Amygdala (tissue), 56 donors: ENCODE results near the gene EP400.
"Not testable (repeated sequence)": the region's sequence is repeated elsewhere in the genome, so short reads cannot be mapped to it uniquely, and the experiment has no call there.

Experiments used
- DNase-seq, 56 donors: peaks; one replicate each; lab custom pipeline; 2025; lab: John Stamatoyannopoulos, UW

Gene EP400

DNA sequence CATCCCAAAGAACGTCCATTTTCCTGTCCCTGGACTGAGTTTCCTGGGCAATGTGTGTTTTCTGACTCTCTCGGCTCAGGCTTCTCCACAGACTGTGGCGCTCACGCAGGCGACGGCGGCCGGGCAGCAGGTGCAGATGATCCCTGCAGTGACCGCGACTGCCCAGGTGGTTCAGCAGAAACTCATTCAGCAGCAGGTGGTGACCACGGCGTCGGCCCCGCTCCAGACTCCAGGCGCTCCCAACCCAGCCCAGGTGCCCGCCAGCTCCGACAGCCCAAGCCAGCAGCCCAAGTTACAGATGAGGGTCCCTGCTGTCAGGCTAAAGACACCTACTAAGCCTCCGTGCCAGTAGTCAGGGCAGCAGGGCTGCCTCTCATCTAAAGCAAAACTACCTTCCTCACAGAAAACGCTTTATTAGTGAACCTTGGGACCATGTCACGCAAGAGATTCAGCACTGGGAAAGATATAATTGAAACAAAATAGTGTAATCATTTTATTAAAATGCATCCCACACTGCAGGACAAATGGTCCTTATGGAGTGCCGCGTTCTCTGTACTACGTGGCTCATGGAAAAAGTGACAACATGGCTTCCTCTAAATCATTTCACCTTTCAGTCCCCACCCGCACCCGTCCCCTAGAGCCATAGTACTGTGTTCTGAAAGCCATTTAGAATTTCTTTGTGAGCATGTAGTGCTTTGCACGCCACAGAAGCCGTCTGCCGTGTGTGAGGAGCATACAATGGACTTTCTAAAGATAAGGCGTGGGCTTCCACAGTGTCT is 127.8 kb downstream of the EP400 start:
- no peak for DNase-seq

DNA sequence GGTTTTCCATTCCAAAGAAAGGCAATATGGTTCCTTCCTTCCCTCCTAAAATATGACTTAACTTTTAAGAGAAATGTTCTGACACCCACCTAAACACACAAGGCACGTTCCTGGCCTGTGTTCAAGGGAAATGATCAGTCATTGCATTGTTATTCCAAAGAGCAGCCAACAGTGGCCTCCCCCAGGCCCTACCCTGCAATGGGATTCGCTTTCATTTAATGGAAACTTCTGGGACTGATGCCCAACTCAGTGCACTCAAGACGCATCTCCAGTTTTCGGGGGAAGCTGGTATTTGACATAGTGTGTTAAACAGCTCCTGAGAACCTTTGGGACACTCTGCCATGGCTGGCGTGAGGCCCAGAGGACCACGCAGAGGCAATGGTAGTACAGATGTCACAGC is 128.4 kb downstream of the EP400 start:
- peak in 2 of 56 donors; percentile 33 to 36 for DNase-seq

DNA sequence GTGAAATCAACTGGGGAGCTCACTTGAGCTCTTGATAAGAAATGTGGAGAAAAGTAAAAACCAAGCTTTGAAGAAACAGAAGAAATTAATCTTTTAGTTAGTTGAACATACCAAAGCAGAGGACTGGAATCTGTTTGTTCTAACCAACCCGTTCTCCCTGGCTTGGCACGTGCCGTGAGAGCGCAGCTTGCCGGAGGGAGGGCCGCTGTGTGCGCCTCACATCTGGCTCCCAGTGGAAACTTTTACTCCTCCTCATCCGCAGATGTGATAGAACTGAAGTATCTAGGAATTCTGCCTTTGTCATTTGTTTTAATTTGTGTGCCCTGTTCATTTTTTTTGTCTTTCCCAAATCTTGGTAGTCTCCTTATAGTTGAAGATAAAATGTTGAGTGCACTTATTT is 129.5 kb downstream of the EP400 start:
- DNase-seq, result no peak

DNA sequence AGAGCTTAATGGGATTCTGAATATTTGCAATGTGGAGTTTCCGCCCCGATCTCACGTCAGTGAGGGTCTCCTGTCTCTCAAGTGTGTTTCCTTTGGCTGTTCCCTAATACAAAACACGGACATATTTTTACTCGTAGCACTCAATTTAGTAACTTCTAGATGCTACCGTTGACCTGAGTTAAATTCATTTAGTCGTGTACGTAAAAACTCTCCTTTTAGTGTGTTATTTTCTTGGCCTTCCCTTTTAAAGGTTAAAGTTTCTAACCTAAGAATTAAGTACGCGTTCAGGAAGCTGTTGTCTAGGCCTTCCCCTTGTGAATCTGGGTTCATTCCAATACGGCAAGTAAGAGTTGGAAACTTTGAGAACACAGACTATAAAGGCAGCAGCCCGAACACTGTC is 130.0 kb downstream of the EP400 start:
- DNase-seq, result no peak

DNA sequence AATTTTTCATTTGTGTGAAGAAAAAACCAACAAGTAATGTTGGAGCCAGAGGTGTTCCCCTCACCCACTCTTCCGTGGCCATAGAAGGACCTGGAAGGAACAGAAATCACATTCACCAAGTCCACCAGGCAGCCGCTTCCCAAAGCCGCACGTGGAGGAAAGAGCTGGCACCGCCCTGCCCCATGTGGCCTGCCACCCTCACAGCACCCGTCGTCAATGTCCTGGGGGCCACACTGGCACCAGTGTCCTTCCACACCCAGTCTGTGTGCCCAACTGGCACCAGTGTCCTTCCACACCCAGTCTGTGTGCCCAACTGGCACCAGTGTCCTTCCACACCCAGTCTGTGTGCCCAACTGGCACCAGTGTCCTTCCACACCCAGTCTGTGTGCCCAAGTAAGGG is 130.8 kb downstream of the EP400 start:
- not testable (repeated sequence) for DNase-seq

DNA sequence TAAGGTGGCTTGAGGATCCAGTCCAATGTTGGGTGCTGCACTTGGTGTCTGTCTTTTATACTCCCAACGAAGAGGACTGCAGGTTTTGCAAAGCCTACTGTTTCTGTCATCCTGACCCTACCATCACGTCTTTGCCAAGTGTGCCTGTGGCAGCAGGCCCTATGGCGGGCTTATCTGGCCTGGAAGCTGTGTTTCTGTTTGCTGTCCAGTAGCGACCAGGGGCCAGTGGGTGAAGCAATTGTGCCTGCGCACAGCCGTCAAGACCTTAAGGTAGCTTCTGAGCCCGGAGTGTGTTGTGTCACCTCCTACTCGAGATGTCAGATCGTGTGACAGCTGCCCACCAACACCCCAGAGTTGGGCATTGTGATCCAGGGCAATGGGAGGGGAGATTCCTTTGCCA is 131.7 kb downstream of the EP400 start:
- no peak for DNase-seq

DNA sequence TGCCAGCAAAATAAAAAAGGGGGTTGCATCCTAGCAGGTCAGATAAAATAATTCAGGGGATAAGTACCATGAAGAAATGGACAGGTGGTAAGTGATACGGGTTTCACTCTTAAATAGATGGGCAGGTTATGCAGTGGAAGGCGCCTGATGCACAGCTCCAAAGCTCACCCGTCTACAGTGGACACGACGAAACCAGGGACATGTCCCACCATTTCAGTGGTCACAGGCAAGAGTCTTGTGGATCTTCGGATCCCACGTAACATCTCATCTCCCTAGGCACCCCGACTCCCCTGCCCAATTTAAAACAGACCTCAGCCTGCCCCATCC is 133.8 kb downstream of the EP400 start:
- no peak for DNase-seq

DNA sequence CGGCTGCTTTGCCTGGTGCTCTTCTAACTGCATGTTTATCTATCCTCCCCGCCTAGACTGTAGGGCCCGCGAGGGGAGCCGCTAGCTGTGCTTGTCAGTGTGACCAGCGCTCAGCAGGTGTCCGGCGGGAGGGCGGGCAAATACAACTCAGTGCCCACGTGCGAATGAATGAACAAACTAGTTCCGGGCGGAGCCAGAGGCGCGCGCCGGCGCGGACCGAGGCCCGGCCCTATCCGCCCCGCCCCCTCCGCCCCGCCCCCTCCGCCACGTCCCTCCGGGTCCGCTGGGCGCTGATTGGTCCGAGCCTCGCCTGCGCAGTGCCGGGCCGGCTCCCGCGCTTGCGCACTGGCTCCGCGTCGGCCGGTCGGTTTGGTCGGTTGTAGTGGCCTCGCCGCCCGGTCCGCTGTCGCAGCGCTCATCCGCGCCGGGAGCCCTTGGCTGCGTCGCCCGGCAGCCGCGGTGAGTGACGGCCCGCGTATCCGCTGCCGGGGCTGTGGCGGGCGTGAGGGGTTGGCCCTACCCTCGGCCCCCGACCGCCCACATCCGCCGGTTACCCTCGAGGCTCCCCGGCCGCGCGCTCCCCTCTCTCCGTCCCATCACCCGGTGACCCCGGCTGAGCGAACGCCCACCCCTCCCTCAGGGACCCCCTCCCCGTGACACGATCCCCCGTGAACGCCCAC is 134.3 kb downstream of the EP400 start:
- peak; percentile 22 to 93 (median 84) for DNase-seq

DNA sequence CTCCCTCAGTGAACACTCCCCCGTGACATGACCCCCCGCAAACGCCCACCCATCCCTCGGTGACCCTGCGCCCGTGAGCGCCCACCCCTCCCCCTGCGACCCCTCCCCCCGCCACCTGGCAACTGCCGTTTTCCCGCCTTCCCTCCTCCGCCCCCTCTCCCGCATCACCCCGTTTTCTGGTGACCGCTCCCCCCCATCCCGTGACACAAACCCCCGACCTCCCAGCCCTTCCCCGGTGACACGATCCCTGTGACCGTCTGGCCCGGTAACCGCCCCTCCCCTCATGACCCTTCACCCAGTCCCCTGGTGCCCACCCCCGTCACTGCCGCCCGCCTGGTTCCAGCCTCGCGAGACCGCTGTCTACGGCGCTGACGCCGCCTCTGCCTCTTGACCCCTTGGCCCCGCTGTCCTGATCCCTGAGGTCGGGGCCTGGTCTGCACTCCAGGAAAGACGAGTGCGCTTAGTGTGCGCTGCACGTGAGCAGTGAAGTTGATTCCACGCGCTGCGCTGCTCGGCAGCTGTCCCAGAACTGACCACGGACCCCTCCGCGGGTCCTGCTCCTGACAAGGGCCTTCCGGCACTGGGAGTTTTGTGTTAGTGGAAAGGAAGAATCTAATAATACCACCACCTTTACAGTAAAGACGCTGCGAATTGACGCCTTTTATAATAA is 135.0 kb downstream of the EP400 start:
- peak in 4 of 56 donors; percentile 23 to 64 (median 38) for DNase-seq

DNA sequence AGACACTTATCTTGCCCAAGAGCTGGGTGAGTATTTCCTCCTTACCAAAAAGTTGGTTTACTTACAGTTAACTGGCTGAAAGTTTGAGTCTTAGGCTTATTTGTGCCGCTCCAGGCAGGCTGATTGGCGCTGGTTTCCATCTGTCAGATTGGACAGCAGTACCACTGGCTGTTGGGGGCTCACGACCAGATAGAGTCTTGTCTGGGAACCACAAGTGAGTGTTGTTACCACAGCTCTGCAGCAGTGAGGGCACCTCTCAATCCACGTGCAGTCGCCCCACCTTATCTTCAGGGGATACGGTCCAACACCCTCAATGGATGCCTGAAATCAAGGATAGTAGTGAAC is 135.5 kb downstream of the EP400 start:
- no peak for DNase-seq

DNA sequence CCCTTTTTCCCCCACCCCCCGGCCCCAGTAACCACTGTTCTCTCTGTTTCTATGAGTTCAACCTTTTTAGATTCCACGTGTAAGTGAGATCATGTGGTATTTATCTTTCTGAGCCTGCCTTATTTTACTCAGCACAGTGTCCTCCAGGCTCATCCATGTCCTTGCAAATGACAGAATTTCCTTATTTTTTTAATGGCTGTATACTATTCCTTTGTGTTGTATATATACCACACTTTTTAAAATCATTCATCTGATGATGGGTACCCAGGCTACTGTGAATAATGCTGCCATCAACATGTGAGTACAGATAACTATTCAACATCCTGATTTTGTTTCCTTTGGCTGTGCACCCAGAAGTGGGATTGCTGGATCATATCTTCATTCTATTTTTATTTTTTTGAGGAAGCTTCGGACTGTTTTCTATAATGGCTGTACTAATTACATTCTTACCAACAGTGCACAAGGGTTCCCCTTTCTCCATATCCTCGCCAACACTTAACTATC is 139.7 kb downstream of the EP400 start:
- no peak for DNase-seq

DNA sequence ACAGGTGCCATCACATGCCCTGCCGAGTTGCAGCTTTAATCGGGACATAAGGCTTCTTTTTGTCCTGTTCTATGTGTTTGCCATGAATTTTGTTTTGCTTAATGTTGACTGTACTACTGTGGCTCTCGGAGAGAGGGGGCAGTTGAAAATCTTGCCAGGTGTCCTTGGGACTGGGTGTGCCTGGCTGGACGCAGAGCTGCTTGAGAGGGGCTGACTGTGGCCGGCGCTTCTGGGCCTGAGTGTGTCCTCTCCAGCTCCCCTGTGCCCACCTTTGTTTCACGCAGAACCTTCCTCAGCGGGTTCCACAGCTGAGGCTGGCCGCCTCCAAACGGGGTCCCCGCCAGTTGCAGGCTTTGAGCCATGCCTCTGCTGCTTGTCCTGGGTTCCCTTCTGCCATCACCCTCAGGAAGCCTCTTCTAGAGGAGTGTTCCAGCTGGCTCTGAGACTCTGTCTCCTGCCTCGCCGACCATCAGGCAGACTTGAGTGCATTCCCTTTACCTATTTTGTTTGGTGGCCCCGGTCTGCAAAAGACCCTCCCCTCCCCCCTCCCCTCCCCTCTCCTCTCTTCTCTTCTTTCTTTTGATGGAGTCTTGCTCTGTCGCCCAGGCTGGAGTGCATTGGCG is 144.6 kb downstream of the EP400 start:
- no peak for DNase-seq

DNA sequence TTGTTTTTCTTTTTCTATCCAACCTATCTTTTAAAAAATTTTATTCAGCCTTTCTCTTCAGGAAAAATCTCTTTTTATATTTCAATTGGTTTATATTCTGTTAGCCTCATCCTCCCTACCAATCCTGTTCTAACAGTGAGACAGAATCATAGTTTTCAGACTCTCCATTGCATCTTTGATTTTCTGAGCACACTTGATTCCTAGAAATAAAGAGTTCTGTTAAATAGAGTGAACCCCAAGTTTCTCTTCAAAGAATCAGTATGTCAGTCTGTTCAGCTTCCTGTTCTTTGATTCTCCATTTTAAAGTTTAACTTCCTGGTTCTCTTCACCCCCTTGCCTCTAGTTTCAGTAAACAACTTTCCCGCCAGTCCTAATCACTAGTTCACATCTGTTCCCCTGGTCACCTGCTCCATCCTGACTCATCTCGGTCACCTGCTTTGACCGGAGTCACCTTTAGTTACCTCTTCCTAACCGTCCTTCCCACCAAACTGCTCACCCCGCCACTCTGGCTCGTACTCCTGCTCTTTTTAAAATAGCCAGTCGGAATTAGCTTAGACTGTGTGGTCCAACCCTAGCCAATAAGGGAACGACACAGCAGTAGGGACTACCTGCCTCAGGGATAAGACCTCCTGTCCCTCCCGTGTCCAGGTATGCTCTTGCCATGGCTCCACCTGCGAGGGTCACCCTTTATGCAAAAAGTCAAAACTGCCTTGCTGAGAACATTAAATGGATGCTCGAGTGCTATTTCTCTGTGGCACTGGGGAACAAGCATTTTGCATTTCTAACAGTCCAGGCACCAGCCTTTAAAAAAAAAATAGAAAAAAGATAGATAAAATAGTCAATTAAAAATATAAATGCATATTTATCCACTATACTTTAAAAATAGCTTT is 146.0 kb downstream of the EP400 start:
- no peak for DNase-seq

DNA sequence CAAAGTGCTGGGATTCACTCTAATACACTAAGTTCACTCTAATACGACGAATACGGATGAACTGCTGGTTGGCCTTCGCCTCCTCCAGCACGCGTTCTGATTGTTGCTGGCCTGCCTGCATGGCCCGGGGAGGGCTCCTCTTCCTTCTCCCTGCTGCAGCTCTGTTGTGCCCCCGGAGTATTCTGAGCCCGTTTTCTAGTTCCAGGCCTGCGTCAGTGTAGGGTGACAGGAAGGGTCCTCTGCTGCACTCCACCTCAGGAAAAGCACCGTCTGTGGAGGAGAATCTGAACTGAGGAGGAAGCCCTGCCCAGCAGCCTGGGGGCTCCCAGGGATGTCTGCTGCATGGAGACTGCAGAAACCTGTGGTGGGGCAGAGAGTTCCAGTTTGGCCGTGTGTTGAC is 150.0 kb downstream of the EP400 start:
- no peak for DNase-seq

DNA sequence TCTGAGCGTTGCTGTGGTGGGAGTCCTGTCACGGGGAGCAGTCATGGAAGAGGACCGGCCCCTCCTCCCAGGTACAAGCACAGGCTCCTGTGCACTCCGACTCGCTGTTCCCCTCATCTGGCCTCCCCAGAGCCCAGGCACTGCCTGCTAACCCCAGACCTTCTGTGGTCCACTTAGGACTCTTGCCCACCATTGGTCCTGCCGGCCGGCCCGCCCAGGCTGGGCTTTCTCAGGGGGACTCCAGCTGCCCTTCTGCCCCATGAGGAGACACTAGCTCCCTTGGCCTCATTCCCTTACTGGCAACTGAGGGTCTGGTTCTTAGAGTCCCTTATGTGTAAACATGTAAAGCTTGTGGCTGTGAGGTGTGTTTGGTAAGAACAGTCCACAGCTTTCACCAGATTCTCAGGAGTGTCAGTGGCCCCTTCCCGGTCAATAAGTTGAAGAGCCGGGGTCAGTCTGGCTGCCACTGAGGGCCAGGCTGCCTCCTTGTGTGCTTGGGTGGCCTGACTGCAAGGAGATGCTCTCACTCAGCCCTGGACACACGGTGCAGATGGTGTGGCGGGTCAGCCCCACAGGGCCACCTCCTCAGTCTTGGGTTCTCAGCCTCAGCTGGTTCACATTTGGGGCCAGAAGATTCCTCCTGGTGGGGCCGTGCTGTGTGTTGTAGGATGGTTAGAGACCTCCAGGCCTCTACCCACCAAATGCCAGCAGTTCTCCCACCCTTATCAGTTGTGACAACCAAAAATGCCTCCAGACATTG is 150.7 kb downstream of the EP400 start:
- no peak for DNase-seq

DNA sequence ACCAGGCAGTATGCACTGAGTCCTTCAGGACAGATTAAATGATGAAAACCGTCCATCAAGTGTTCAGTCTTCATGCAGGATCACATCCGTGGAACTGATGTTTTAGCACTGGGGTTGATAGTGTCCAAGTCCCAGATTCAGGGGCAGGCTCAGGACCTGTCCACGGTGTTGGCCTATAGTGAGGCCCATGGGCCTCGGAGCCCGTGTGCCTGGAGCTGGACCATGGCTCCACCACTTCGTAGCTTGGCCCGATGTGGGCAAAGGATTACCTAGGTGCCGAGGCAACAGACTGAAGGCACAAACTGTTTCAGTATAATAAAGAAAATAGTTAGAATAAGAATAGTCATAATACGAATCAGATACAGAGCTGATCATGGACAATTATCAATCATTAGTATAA is 152.6 kb downstream of the EP400 start:
- no peak for DNase-seq

DNA sequence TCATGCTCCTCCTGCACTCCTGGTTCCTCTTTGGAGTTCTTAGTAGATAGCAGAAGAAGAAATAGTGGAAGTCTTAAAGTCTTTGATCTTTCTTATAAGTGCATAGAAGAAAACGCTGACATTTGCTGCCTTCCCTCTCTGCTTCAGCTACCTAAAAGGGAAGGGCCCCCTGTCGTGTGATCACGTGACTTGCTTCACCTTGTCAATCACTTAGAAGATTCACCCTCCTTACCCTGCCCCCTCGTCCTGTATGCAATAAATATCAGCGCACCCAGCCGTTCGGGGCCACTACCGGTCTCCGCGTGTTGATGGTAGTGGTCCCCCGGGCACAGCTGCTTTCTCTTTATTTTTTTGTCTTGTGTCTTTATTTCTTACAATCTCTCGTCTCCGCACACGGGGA is 153.3 kb downstream of the EP400 start:
- not testable (repeated sequence) for DNase-seq

DNA sequence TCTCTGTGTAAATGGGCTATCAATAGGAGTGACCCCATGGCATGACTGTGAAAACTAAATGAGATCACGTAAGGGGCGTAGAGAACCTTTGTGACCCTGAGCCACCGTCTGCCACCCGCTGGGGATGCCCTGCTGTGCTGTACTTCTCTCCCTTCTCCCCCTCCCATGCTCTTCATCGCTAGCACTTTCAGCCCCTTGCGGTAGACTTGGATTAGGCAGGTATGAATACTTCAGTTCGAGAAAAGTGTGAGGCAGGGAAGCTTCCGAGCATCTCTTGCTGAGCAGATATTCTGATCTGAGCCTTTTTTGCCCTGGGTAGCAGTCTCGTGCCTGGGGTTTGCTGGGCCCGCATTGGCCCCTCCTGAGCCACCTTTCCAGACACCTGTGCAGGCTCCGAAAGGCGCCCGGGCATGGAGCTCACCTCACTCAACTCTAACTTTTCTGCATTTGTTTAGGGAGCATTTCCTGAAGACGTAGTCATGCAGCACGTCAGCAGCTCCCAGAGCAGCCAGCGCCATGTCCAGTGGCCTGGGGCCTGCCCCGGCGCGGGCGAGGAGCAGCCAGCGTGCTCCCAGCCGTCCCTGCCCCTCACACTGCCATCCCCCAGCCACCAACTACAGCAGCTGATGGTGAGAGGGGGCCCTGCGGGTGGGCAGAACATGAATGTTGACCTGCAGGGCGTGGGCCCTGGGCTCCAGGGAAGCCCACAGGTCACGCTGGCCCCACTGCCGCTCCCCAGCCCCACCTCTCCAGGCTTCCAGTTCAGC is 154.0 kb downstream of the EP400 start:
- DNase-seq, result no peak

DNA sequence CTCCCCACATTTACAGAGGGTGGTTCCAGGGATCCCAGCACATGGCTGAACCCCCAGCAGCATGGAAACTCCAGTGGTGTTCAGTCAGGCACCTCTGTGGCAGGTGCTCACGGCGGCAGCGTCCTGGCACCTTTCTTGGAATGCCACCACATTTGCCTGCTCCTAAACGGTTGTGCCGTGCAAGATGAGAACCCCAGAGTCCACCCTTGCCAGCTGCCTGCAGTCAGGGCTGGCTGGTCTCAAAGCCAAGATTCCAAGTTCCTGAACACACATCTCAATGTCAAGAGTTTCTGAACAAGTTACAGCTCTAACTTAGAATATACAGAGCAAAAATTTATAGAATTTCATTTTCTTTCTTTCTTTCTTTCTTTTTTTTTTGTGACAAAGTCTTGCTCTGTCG is 155.7 kb downstream of the EP400 start:
- no peak for DNase-seq
